HCT116 (cell line): ENCODE data around the gene GGT7. TPM values are rescaled to one million over a fixed set of nuclear protein-coding genes. Genes with fewer than 3 reads are reported as not detected.

Experiments used
- ATAC-seq: fragments of 200-7000 bp; cut with Tn5 transposase; 2 replicates; pipeline ENCODE4 v1.9.1; 2020; ENCODE audit warnings: mild to moderate bottlenecking, moderate library complexity
- BruUV-seq: library from RNA; stranded (reverse); fragments of 400-500 nt; replicated peaks from 2 replicates; lab custom pipeline; 2021; lab: Mats Ljungman, UMichigan
- CTCF ChIA-PET: fragments of 300-600 bp; sonication (Branson Sonifier 250); formaldehyde crosslinking; loops from one replicate; lab custom pipeline; 2021; ENCODE audit warnings: antibody characterized with exemption; lab: Charles Lee
- POLR2A ChIA-PET: fragments of 300-600, 350-600 bp; sonication (Branson Sonifier 250); formaldehyde crosslinking; loops from one replicate; lab custom pipeline; 2021; ENCODE audit warnings: antibody characterized with exemption; lab: Charles Lee
- RAD21 ChIA-PET, 2 experiments: fragments of 300-600 bp; sonication (Branson Sonifier 250); formaldehyde crosslinking; loops; one replicate each; lab custom pipeline; 2023; ENCODE audit warnings: low total read pairs in 2 of 2; ENCODE audit not compliant: uncharacterized antibody in 2 of 2, unreplicated experiment in 2 of 2, low non-redundant PET in 1 of 2; lab: Charles Lee
- DNase-seq: peaks from one replicate; pipeline ENCODE4 v3.0.0-alpha.2; 2010; ENCODE audit warnings: low read depth, low spot score
- H2AFZ ChIP-seq: fragments of 200-600 bp; shearing (Covaris generic), sonication (generic); 2 replicates; pipeline ENCODE4 v1.6.1; 2017; ENCODE audit warnings: low read depth, mixed run types, mixed read lengths, antibody characterized with exemption, low read length; ENCODE audit not compliant: poor library complexity, severe bottlenecking
- H3K27ac ChIP-seq: 2 replicates; pipeline ENCODE4 v1.5.1; 2012; ENCODE audit warnings: low read depth, low read length
- H3K27me3 ChIP-seq: fragments of 200-600 bp; sonication (generic); 2 replicates; pipeline ENCODE4 v1.6.1; 2016; ENCODE audit warnings: mixed run types, low read length, mixed read lengths; ENCODE audit not compliant: insufficient read depth
- H3K36me3 ChIP-seq, 2 experiments: fragments of 200-500 bp in 1 of 2; fragments of 200-600 bp in 1 of 2; sonication (Bioruptor generic) in 1 of 2; sonication (generic) in 1 of 2; 2 replicates each; pipeline versions ENCODE4 v1.5.1 to v1.6.1; 2014 to 2016; ENCODE audit warnings: low read length in 2 of 2, inconsistent platforms in 1 of 2, mixed read lengths in 1 of 2, mixed run types in 1 of 2; ENCODE audit not compliant: insufficient read depth in 2 of 2, control insufficient read depth in 1 of 2
- H3K4me1 ChIP-seq, 2 experiments: fragments of 200-600 bp in 1 of 2; sonication (generic) in 1 of 2; 2 replicates each; pipeline versions ENCODE4 v1.5.1 to v1.6.1; 2012 to 2017; ENCODE audit warnings: low read length in 2 of 2, inconsistent platforms in 1 of 2, mild to moderate bottlenecking in 1 of 2, mixed read lengths in 1 of 2, mixed run types in 1 of 2, moderate library complexity in 1 of 2; ENCODE audit not compliant: insufficient read depth in 2 of 2, control insufficient read depth in 1 of 2
- H3K4me2 ChIP-seq: fragments of 200-600 bp; sonication (generic); 2 replicates; pipeline ENCODE4 v1.6.1; 2017; ENCODE audit warnings: mixed run types, low read length, mixed read lengths
- H3K4me3 ChIP-seq, 2 experiments: fragments of 200-600 bp in 1 of 2; sonication (generic) in 1 of 2; replicated peaks in 1 of 2; 2 replicates each; pipeline ENCODE4 v1.5.1; 2011 to 2016; ENCODE audit warnings: low read length in 2 of 2, control low read depth in 1 of 2, low read depth in 1 of 2, mild to moderate bottlenecking in 1 of 2, mixed read lengths in 1 of 2, mixed run types in 1 of 2
- H3K79me2 ChIP-seq: fragments of 200-600 bp; sonication (generic); 2 replicates; pipeline ENCODE4 v1.6.1; 2017; ENCODE audit warnings: mild to moderate bottlenecking, mixed run types, low read length, moderate library complexity, mixed read lengths; ENCODE audit not compliant: insufficient read depth
- H3K9ac ChIP-seq: fragments of 200-600 bp; sonication (generic); 2 replicates; pipeline ENCODE4 v1.6.1; 2016; ENCODE audit warnings: low read length, mixed read lengths
- H3K9me2 ChIP-seq: fragments of 200-600 bp; sonication (generic), shearing (Covaris generic); 2 replicates; pipeline ENCODE4 v1.6.1; 2017; ENCODE audit warnings: mixed run types, mild to moderate bottlenecking, moderate library complexity; ENCODE audit not compliant: insufficient read depth
- H3K9me3 ChIP-seq, 2 experiments: fragments of 200-500 bp in 1 of 2; fragments of 200-600 bp in 1 of 2; sonication (Bioruptor generic) in 1 of 2; sonication (generic) in 1 of 2; 2 replicates each; pipeline ENCODE4 v1.6.1; 2014 to 2017; ENCODE audit warnings: low read length in 2 of 2, mixed read lengths in 2 of 2, inconsistent platforms in 1 of 2, low read depth in 1 of 2, mild to moderate bottlenecking in 1 of 2, mixed run types in 1 of 2, moderate library complexity in 1 of 2; ENCODE audit not compliant: control insufficient read depth in 1 of 2, insufficient read depth in 1 of 2
- H4K20me1 ChIP-seq: fragments of 200-600 bp; sonication (generic), shearing (Covaris generic); 2 replicates; pipeline ENCODE4 v1.6.1; 2017; ENCODE audit warnings: mixed run types, mild to moderate bottlenecking, moderate library complexity; ENCODE audit not compliant: insufficient read depth
- CBX3 ChIP-seq: IDR thresholded peaks from 2 replicates; pipeline ENCODE4 v1.6.1; 2012; ENCODE audit warnings: low read depth
- EGR1 ChIP-seq: IDR thresholded peaks from 2 replicates; pipeline ENCODE4 v1.6.1; 2012; ENCODE audit warnings: low read depth
- ELF1 ChIP-seq: IDR thresholded peaks from 2 replicates; pipeline ENCODE4 v1.6.1; 2012; ENCODE audit warnings: low read depth, borderline replicate concordance
- POLR2A ChIP-seq: IDR thresholded peaks from 2 replicates; pipeline ENCODE4 v1.7.0; 2011; ENCODE audit warnings: borderline replicate concordance; ENCODE audit not compliant: insufficient read depth, insufficient read length; ENCODE audit errors: extremely low read depth
- intact Hi-C: fragments of 100-400 bp; cut with micrococcal nuclease; formaldehyde crosslinking; loops from 2 replicates; pipeline ENCODE4 v1.10.0; 2022
- total RNA-seq: library from RNA; stranded (reverse); gene quantifications from one replicate; pipeline ENCODE4 v1.2.1, GENCODE V29; 2021; ENCODE audit not compliant: unreplicated experiment
- TF ChIP-seq, protein P1 (sequence below): IDR thresholded peaks from 2 replicates; pipeline ENCODE4 v1.6.1; 2012
- TF ChIP-seq, protein P2 (sequence below), 3 experiments: fragments of 200-600 bp in 1 of 3; sonication (generic) in 1 of 3; IDR thresholded peaks in 2 of 3; conservative IDR thresholded peaks in 1 of 3; 2 replicates each; pipeline ENCODE4 v1.5.1; 2012 to 2017; ENCODE audit warnings: low read depth in 2 of 3, low read length in 2 of 3, antibody characterized with exemption in 1 of 3, borderline replicate concordance in 1 of 3, control low read depth in 1 of 3, mild to moderate bottlenecking in 1 of 3, mixed read lengths in 1 of 3, mixed run types in 1 of 3, moderate library complexity in 1 of 3; ENCODE audit not compliant: insufficient read depth in 1 of 3

GGT7 gene
- total RNA-seq, 1 experiment from 2014 or later, result 9.4 TPM

DNA sequence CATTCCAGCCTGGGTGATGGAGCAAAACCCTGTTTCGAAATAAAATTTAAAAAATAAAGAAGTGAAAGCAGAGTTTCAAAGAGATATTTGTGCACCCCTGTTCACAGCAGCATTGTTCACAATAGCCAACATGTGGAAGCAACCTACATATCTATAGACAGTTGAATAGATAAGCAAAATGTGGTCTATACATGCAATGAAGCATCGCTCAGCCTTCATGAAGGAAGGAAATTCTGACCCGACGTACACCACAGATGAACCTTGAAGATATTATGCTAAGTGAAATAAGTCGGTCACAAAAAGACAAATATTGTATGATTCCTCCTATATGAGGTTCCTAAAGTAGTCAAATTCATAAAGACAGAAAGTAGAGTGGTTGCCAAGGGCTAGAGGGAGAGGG lies 40.7 kb downstream of the GGT7 start (continued):
- TF ChIP-seq CBX3 (no peak), ELF1 (no peak), EGR1 (no peak), POLR2A (no peak)

DNA sequence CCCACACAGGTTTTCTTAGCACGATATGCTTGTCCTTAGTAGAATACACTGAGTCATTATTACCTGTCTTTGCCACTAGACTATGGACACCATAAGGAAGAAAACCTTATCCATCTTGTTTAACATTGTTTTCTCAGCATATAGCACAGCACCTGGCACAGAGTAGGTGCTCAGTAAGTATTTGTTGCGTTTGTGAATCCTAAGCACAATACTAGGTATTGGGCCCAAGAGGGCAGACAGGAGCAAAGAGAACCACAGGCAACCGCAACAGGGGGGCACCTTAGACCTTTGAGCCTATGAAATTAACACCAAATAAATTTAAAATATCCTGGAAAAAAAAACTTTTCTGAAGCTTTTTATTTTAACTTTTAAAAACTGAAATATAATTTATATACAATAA lies 43.5 kb downstream of the GGT7 start:
- DNase-seq, result no peak
- POLR2A ChIA-PET, result no interaction called here
- CTCF ChIA-PET, result no interaction called here

More for the DNA sequence above, 43.5 kb downstream of the GGT7 start:
- ATAC-seq, result no peak
- H3K4me3 ChIP-seq, result no peak overlapping the region
- no peaks in the 10 kb centered on the region for H3K9me3 ChIP-seq
- peaks cover 8% of the 10 kb centered on the region for H3K79me2 ChIP-seq
- H3K4me2 ChIP-seq, result no peak overlapping the region
- peaks cover 6 to 10% of the 10 kb centered on the region in 2 experiments for H3K4me1 ChIP-seq
- H3K27ac ChIP-seq, result no peak overlapping the region
- RAD21 ChIA-PET, result no interaction called here
- H3K9ac ChIP-seq, result no peak overlapping the region
- peaks cover 14% of the 10 kb centered on the region; the same call in 1 of the 2 replicates for H3K27me3 ChIP-seq
- no peak overlapping the region for H2AFZ ChIP-seq
- TF ChIP-seq, protein P1, sequence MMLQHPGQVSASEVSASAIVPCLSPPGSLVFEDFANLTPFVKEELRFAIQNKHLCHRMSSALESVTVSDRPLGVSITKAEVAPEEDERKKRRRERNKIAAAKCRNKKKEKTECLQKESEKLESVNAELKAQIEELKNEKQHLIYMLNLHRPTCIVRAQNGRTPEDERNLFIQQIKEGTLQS, result no peak
- TF ChIP-seq, protein P2, sequence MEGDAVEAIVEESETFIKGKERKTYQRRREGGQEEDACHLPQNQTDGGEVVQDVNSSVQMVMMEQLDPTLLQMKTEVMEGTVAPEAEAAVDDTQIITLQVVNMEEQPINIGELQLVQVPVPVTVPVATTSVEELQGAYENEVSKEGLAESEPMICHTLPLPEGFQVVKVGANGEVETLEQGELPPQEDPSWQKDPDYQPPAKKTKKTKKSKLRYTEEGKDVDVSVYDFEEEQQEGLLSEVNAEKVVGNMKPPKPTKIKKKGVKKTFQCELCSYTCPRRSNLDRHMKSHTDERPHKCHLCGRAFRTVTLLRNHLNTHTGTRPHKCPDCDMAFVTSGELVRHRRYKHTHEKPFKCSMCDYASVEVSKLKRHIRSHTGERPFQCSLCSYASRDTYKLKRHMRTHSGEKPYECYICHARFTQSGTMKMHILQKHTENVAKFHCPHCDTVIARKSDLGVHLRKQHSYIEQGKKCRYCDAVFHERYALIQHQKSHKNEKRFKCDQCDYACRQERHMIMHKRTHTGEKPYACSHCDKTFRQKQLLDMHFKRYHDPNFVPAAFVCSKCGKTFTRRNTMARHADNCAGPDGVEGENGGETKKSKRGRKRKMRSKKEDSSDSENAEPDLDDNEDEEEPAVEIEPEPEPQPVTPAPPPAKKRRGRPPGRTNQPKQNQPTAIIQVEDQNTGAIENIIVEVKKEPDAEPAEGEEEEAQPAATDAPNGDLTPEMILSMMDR (IDR thresholded peaks at IDR 0.05 in 2 of 3, conservative IDR thresholded peaks at IDR 0.05 in 1 of 3; ENCODE audit: borderline replicate concordance in 1 of 3, insufficient read depth in 1 of 3, low read depth in 2 of 3, low read length in 2 of 3), result peak in 2 of 3 experiments; percentile 14 to 24; a peak in 2 of 6 replicates
- TF ChIP-seq, all 23 proteins: peak for 1
- intact Hi-C loops, result no loop called here
- H3K36me3 ChIP-seq, result no peaks in the 10 kb centered on the region
- peaks cover under 1% of the 10 kb centered on the region; the same call in 1 of the 2 replicates for H4K20me1 ChIP-seq
- no TSS peak for BruUV-seq
- no peaks in the 10 kb centered on the region for H3K9me2 ChIP-seq
